ENCODE results near the gene C16orf90. TPM values are rescaled to one million over a fixed set of nuclear protein-coding genes. Genes with fewer than 3 reads are reported as not detected.
"Not testable (repeated sequence)": the region's sequence is repeated elsewhere in the genome, so short reads cannot be mapped to it uniquely, and the experiment has no call there.

Gene C16orf90
- total RNA-seq, 2 experiments from 2014 or later: not detected

DNA sequence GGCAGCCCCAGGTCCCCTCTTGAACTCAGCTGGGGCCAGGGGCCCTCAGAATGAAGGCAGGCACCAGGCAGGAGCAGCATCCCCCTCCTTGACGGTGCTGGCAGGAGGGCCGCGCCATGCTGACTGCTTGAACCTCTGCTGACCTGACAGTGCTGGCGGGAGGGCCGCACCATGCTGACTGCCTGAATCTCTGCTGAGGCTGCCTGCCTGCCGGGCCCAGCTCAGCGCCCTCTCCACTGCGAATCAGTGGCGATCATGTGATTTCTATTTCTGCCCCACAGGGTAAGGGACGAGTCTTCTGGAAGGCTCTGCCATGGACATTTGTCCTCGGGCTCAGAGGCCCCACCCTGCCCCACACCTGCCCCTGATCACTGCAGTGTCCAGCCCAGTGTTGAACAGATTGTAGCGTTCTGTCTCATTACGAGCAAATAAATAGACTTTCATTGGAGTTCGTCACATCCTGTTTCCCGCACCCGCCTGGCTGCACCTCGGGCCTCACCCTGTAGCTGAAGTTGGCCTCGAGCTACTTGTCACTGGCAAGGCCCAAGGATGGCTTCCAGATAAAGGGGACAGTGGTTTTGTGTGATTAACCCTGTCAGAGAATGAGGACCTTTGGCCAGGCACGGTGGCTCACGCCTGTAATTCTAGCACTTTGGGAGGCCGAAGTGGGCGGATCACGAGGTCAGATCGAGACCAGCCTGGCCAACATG, 8.6 kb downstream of the C16orf90 start:
- POLR2A ChIA-PET: interaction anchor here (0.6 kb wide), 1 partner anchor 11 kb away, joined by 3 read pairs; no protein-coding TSS in a partner anchor
- CTCF ChIA-PET: no interaction called here

DNA sequence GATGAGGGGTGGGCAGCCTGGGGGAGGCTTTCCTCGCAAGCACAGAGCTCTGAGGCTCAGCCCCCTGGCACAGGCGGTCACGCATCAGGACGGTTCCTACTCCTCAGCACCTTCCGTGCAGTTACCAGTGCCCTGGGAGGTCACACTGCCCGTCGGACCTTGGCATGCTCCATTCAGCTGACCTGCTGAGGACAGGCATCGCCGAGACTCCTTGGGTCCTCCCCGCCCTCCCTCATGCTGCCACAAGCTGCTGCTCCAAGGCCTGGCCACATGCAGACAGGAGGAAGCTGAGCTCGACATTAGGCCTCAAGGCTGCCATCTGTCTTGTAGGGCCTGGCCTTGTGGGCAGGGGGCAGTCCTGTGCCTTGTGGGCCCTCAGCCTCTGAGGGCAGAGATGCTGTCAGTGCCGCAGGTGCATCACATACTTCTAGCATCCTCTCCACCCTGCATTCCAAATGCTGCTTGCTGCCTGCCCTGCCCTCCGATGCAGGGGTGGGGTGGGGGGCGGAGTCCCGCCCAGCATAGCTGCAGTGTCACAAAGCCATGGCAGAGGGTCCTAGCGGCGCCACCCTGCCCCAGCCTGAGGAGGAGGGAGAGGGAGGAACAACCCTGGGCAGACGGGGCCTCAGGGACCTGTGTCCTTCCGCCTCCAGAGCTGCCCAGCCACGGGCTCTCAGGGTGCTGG, 9.3 kb downstream of the C16orf90 start:
- ChIA-PET CTCF (no interaction called here), POLR2A (no interaction called here)

DNA sequence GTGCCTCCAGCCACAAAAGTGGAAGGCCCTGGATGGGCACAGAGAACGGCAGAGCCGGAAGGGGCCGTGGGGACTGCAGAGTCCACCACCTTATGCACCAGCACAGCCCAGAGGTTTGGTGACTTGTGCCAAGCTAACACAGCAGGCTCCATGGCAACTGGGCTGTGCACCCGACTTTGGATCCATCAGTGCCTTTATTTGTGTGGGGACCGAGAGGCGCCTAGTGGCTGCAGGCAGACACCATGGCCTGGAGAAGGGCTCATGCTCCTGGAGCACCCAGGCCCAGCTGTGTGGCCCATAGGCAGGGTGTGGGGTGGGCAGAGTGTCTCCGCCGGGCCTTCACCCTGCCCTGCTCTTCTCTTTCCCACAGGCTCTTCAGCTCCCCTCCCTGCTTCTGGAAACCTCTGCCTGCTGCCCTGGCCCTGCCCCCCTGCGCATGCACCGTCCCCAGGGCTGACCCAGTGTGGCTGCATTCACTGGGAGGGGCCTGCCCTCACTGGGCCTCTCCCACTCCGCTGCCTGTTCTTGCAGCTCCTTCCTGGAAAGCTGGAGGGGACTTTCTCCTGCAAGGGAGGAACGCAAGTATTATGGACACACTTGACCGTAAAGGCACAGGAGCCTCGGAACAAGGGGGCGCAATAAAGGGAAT, 10.1 kb downstream of the C16orf90 start:
- CTCF ChIA-PET: no interaction called here
- POLR2A ChIA-PET: no interaction called here

DNA sequence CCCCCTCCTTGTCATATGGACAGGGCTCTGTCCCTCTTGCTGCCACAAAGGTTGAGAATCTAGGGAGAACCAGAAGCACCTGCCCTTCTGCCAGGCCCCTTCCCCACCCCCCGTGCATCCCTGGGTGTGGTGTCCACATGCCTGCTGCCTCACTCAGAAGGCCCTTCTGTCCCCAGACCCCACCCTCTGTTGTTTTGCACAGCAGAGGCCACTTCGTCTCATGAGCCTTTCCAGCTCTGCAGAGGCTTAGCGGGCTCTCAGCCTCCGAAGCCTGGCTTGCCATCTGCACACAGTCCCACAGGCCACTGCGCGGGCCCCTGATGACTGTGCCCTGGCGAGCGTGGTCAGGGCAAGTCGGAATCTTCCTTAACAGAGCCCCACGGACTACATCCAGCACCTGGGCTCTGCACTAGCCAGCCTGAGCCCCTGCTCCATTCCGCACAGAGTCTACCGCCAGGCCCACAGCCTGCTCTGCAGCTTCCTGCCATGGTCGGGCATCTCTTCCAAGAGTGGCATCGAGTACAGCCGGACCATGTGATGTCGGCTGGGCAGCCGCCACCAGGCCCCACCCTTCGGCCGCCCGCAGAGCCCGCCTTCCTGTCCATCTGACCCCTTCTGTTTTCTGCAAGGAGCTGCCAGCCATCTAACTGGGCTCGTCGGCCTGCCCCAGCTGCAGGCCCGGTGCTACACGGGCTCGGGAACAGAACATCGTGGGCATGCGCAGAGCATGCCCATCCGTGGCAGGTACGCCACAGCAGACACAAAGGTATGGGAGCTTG, 10.8 kb downstream of the C16orf90 start:
- CTCF ChIA-PET: no interaction called here

GRCh38 chr16:3482659-3483241, 12.5 kb downstream of the C16orf90 start:
- ChIA-PET POLR2A (no interaction called here), CTCF (no interaction called here)

More for the DNA sequence above, 10.8 kb downstream of the C16orf90 start:
- POLR2A ChIA-PET: no interaction called here

DNA sequence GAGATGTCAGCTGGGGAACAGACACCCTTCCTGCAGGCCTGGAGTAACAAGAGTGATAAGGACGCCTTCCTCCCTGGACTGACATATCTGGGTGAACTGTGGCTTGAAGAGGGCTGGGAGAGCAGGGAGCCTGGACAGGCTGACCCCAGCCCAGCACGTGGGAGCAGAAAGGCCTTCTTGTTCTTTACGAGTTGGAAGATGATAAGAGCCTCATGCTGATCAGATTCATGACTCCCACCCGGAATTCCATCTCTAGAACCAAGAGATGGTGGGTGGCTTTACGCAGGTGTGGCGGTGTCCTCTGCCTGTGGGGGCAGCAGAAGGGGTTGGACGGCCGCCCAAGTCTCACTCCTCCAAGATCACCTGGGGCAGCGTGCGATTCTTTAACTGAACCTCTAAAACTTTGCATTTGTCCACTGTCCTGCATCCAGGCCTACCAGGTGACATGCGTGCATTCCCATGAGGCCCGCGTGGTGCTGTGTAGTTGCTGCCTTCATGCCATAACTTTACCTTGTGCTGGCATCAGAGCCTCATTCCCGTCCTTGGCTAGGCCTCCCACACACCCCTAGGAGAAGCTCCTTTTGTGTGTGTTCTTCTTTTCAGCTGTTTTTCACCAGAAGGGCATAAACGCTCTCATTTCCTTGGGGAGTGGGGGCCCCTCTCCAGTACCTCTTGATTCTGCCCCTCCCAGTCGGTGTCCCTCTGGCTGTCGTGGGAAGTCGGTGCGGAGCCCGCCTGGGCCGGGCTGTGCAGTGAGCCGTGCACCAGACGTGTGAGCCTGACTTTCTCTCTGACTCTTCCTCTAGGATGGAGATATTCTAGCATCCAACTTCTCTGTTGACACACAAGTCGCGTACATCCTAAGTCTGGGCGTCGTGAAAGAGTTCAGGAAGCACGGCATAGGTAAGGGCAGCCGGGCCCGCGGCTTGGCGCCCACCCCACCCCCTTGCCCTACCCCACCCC, 13.3 kb downstream of the C16orf90 start:
- CTCF ChIA-PET: no interaction called here

DNA sequence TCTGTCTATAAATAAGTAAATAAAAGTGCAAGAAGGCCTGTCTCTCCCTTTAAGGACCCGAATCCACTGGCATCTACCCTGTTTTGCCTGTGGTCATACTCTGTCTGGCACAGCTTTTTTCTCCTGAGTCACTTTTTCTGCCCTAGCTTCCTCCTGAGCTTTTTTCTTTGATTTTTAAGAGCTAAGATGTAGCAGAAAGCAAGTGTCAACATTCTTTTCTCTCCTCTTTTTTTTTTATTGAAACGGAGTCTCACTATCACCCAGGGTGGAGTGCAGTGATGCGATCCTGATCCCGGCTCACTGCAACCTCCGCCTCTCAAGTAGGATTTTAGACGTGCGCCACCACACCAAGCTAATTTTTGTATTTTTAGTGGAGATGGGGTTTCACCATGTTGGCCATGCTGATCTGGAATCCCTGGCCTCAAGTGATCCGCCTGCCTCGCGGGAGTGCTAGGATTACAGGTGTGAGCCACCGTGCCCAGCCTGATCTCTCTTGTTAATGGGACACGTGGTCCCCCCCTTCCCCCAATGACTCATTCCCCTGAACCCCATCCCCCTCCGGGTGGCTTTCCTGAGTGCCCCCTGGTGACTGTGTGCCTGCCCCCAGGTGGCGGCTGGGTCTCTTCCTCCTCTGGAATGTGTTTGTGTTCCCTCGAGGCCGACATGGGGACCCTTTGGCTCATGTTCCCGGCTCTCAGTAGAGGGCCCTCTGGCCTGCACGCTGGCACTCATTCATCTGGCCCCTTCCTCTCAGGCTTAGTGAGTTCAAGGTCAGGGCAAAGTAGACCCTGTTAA, 14.2 kb downstream of the C16orf90 start:
- CTCF ChIA-PET: no interaction called here
- POLR2A ChIA-PET: no interaction called here

More for the DNA sequence above, 13.3 kb downstream of the C16orf90 start:
- POLR2A ChIA-PET: no interaction called here

- POLR2A ChIA-PET: interaction anchor here (0.7 kb wide), 1 partner anchor 520 kb away, joined by 4 read pairs; no protein-coding TSS in a partner anchor
- CTCF ChIA-PET: no interaction called here
Observed at GRCh38 chr16:3479654-3480216, 15.6 kb downstream of the C16orf90 start.

DNA sequence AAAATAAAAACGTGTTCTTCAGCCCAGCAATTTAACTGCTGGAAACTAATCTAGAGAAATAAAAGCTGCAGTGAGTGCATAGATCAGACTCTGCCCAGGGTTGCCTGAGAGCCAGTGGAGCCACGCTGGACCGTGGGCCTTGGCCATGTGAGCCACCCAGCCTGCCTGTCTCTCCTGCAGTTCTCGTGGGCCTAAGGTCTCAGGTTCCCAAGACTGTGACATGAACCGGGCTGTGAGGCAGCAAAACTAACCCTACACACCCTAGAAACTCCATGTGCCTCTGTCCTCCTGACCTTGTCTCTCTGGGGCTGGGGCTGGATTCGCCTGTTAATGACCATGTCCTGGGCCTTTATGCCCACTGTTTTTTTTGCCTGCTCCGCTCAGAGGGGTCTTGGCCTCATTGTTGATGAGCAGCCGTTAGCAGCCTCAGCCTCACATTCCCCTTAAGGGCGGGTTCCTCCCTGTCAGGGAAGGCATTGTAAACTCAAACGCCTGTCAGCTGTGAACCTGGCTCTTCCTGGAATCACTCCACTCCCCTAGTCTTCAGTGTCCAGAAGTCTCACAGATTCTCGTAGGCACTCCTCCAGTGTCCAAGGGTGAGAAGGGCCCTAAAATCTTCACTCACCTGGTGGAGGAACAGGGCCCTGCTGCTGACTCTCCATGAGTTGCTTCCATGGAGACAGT, 16.9 kb downstream of the C16orf90 start:
- POLR2A ChIA-PET: no interaction called here
- CTCF ChIA-PET: no interaction called here

- CTCF ChIA-PET: no interaction called here
Observed at GRCh38 chr16:3476409-3476808, 18.9 kb downstream of the C16orf90 start.

GRCh38 chr16:3475604-3476375, 19.5 kb downstream of the C16orf90 start:
- ChIA-PET POLR2A (no interaction called here), CTCF (no interaction called here)

More at GRCh38 chr16:3476409-3476808, 18.9 kb downstream of the C16orf90 start:
- POLR2A ChIA-PET: no interaction called here

DNA sequence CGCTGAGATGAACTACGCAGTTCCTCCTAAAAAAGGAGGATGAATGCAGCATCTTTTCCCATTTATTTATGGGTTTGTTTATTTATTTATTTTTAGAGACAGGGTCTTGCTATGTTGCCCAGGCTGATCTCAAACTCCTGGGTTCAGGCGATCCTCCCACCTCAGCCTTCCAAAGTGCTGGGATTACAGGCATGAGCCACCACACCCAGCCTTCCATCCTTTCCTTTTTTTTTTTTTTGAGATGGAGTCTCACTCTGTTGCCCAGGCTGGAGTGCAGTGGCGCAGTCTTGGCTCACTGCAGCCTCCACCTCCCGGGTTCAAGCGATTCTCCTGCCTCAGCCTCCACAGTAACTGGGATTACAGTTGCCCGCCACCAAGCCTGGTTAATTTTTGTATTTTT, 20.4 kb downstream of the C16orf90 start:
- POLR2A ChIA-PET, CTCF ChIA-PET: not testable (repeated sequence)

- CTCF ChIA-PET: interaction anchor here (0.5 kb wide), 1 partner anchor 19 kb away, joined by 4 read pairs; no protein-coding TSS in a partner anchor
- POLR2A ChIA-PET: interaction anchor here (0.5 to 0.6 kb wide), 2 partner anchors 11 to 87 kb away, joined by 8 to 10 read pairs; no protein-coding TSS in a partner anchor
Observed at GRCh38 chr16:3474136-3474779, 21.0 kb downstream of the C16orf90 start.

GRCh38 chr16:3473596-3473943, 21.7 kb downstream of the C16orf90 start:
- ChIA-PET CTCF (interaction anchor here (0.5 kb wide), 1 partner anchor 18 kb away, joined by 4 read pairs; no protein-coding TSS in a partner anchor), POLR2A (interaction anchor here (0.5 kb wide), 1 partner anchor 10 kb away, joined by 8 read pairs; no protein-coding TSS in a partner anchor)

DNA sequence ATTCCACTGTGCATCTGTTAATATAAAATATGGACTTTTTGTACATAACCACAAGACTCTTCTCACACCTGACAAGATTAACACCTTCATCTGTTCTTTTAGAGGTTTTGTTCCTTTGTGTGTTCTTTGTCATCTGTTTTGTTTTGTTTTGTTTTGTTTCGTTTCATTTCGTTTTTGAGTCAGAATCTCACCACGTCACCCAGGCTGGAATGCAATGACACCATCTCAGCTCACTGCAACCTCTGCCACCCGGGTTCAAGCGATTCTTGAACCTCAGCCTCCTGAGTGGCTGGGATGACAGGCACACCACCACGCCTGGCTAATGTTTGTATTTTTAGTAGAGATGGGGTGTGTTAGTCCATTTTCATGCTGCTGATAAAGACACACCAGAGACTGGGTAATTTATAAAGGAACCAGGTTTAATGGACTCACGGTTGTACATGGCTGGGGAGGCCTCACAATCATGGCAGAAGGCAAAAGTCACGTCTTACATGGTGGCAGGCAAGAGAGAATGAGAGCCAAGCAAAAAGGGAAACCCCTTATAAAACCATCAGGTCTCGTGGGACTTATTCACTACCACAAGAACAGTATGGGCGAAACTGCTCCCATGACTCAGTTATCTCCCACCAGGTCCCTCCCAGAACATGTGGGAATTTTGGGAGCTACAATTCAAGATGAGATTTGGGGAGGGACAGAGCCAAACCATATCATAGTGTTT, 22.3 kb downstream of the C16orf90 start:
- CTCF ChIA-PET: no interaction called here

More for the DNA sequence above, 22.3 kb downstream of the C16orf90 start:
- POLR2A ChIA-PET: no interaction called here
